Effector memory CD4-positive, alpha-beta T cell (primary cell): ENCODE measurements around the gene VKORC1.

ENCODE experiments used
- DNase-seq, 3 donors: peaks; one replicate each; pipeline ENCODE4 v3.0.0-alpha.2; 2020
- H3K27ac ChIP-seq: 2 replicates; pipeline ENCODE4 v1.7.0; 2013; ENCODE audit warnings: mild to moderate bottlenecking, low read length, moderate library complexity; ENCODE audit not compliant: insufficient read depth, poor library complexity, severe bottlenecking
- H3K27me3 ChIP-seq: replicated peaks from 2 replicates; pipeline ENCODE4 v1.7.0; 2013; ENCODE audit warnings: mild to moderate bottlenecking, low read length; ENCODE audit not compliant: insufficient read depth, control insufficient read depth, poor library complexity, severe bottlenecking
- H3K36me3 ChIP-seq: 2 replicates; pipeline ENCODE4 v1.7.0; 2013; ENCODE audit warnings: mild to moderate bottlenecking, low read length, moderate library complexity; ENCODE audit not compliant: control insufficient read depth, insufficient read depth
- H3K4me1 ChIP-seq: 2 replicates; pipeline ENCODE4 v1.7.0; 2013; ENCODE audit warnings: low read length, mild to moderate bottlenecking; ENCODE audit not compliant: control insufficient read depth, insufficient read depth, poor library complexity, severe bottlenecking
- H3K4me3 ChIP-seq: 2 replicates; pipeline ENCODE4 v1.7.0; 2013; ENCODE audit warnings: low read length, low read depth, mild to moderate bottlenecking; ENCODE audit not compliant: insufficient read depth, poor library complexity, severe bottlenecking
- H3K9me3 ChIP-seq: 2 replicates; pipeline ENCODE4 v1.7.0; 2013; ENCODE audit warnings: mild to moderate bottlenecking, low read length, moderate library complexity; ENCODE audit not compliant: control insufficient read depth

The VKORC1 gene

GRCh38 chr16:31113121-31114120 is 18.8 kb upstream of the VKORC1 start:
- Histone ChIP-seq H3K4me3 (no peak overlapping the region), H3K36me3 (peaks cover 21% of the 10 kb centered on the region), H3K9me3 (no peaks in the 10 kb centered on the region), H3K27ac (no peak overlapping the region), H3K27me3 (no peaks in the 10 kb centered on the region), H3K4me1 (peaks cover 9% of the 10 kb centered on the region)
- no peak for DNase-seq

- H3K9me3 ChIP-seq, result no peaks in the 10 kb centered on the region
- H3K36me3 ChIP-seq, result peaks cover 21% of the 10 kb centered on the region
- no peaks in the 10 kb centered on the region for H3K27me3 ChIP-seq
- no peak overlapping the region for H3K27ac ChIP-seq
- DNase-seq, result no peak
- H3K4me1 ChIP-seq, result peaks cover 7% of the 10 kb centered on the region
- H3K4me3 ChIP-seq, result no peak overlapping the region
Measured at GRCh38 chr16:31112711-31113110, 18.1 kb upstream of the VKORC1 start.

- Histone ChIP-seq H3K4me1 (peaks cover 7% of the 10 kb centered on the region), H3K4me3 (no peak overlapping the region)
Measured at GRCh38 chr16:31111881-31112466, 17.4 kb upstream of the VKORC1 start.

GRCh38 chr16:31110106-31111034 is 15.8 kb upstream of the VKORC1 start:
- no peak for DNase-seq
- Histone ChIP-seq H3K27me3 (no peaks in the 10 kb centered on the region), H3K9me3 (no peaks in the 10 kb centered on the region), H3K27ac (no peak overlapping the region), H3K36me3 (peaks cover 21% of the 10 kb centered on the region), H3K4me1 (peaks cover 10% of the 10 kb centered on the region), H3K4me3 (no peak overlapping the region)

More at GRCh38 chr16:31111881-31112466, 17.4 kb upstream of the VKORC1 start:
- no peak for DNase-seq
- Histone ChIP-seq H3K27ac (no peak overlapping the region), H3K27me3 (no peaks in the 10 kb centered on the region), H3K9me3 (no peaks in the 10 kb centered on the region), H3K36me3 (peaks cover 21% of the 10 kb centered on the region)

- Histone ChIP-seq H3K4me3 (no peak overlapping the region), H3K36me3 (peaks cover 21% of the 10 kb centered on the region), H3K4me1 (peaks cover 10% of the 10 kb centered on the region), H3K27me3 (no peaks in the 10 kb centered on the region), H3K27ac (no peak overlapping the region), H3K9me3 (no peaks in the 10 kb centered on the region)
- DNase-seq, result no peak
Measured at GRCh38 chr16:31109622-31110021, 15.0 kb upstream of the VKORC1 start.

DNA sequence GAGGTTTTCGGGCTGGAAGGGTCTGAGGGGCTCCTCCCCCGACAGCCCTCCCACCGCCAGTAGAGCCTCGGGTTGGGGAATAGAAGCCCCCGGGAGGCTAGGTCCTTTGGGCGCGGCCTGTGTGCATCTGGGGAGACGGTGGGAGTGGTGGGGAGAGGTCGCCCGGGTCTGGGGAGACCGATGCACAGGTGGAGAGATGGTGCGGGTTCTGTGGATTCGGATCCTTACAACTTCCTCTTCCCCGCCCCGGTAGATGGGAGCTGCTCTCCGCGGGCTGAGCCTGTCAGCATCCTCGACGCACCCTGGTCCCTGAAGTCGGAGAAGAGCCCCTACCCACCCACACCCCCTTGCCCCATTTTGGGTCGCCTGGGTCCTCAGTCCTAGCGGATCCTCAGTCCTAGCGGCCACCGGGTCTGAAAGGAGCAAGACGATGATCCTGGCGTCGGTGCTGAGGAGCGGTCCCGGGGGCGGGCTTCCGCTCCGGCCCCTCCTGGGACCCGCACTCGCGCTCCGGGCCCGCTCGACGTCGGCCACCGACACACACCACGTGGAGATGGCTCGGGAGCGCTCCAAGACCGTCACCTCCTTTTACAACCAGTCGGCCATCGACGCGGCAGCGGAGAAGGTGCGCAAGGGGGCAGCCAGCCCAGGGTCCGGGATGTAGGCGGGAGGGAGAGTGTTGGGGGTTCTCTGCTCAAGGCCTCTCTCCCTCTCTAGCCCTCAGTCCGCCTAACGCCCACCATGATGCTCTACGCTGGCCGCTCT is 14.4 kb upstream of the VKORC1 start:
- H3K36me3 ChIP-seq, result peaks cover 21% of the 10 kb centered on the region
- peak overlapping the region; percentile 70 for H3K27ac ChIP-seq
- H3K27me3 ChIP-seq, result no peaks in the 10 kb centered on the region
- H3K4me1 ChIP-seq, result peaks cover 10% of the 10 kb centered on the region
- H3K4me3 ChIP-seq, result peak overlapping the region; percentile 88
- DNase-seq, result no peak
- no peaks in the 10 kb centered on the region for H3K9me3 ChIP-seq

- Histone ChIP-seq H3K27ac (peak within 1 kb of the TSS; percentile 70), H3K4me1 (peaks cover 10% of the 10 kb centered on the region), H3K4me3 (peak within 1 kb of the TSS; percentile 88), H3K9me3 (no peaks in the 10 kb centered on the region), H3K27me3 (no peaks in the 10 kb centered on the region), H3K36me3 (peaks cover 21% of the 10 kb centered on the region)
- peak in 1 of 3 donors; percentile 41 for DNase-seq
Measured at GRCh38 chr16:31108035-31108793, 13.6 kb upstream of the VKORC1 start, which contains the start of gene BCKDK. Gene BCKDK, plus strand, starts transcription at chr16:31108386. Its CDS starts 838 bp downstream, at chr16:31109224.

GRCh38 chr16:31107465-31107867 is 12.9 kb upstream of the VKORC1 start:
- Histone ChIP-seq H3K9me3 (no peaks in the 10 kb centered on the region), H3K27ac (no peak overlapping the region), H3K36me3 (peaks cover 21% of the 10 kb centered on the region), H3K4me3 (peak overlapping the region; percentile 88), H3K4me1 (peaks cover 10% of the 10 kb centered on the region), H3K27me3 (no peaks in the 10 kb centered on the region)
- DNase-seq, result no peak
